CD14-positive monocyte (primary cell): Measurements from ENCODE around the gene TRH. TPM values are rescaled to one million over a fixed set of nuclear protein-coding genes. Genes with fewer than 3 reads are reported as not detected.

ENCODE experiments used
- DNase-seq, 3 donors: peaks; one replicate each; pipeline ENCODE4 v3.0.0-alpha.2; 2011 to 2022
- H2AFZ ChIP-seq: 2 replicates; pipeline ENCODE4 v1.6.0; 2012; ENCODE audit warnings: mild to moderate bottlenecking, low read depth, low read length, inconsistent platforms; ENCODE audit not compliant: insufficient read depth, poor library complexity, severe bottlenecking
- H3K27ac ChIP-seq, 2 donors: 1 replicate in 1 of 2; 2 replicates in 1 of 2; pipeline ENCODE4 v1.5.1; 2012 to 2013; ENCODE audit warnings: low read length in 2 of 2, control low read depth in 1 of 2, inconsistent platforms in 1 of 2, low read depth in 1 of 2, mild to moderate bottlenecking in 1 of 2
- H3K27me3 ChIP-seq, 2 donors: one replicate each; pipeline versions ENCODE4 v1.6.0 to v1.6.1; 2011 to 2013; ENCODE audit warnings: low read length in 2 of 2; ENCODE audit not compliant: control insufficient read depth in 2 of 2, insufficient read depth in 2 of 2
- H3K36me3 ChIP-seq, 2 donors: replicated peaks in 1 of 2; 1 replicate in 1 of 2; 2 replicates in 1 of 2; pipeline versions ENCODE4 v1.5.1 to v1.6.1; 2012 to 2013; ENCODE audit warnings: low read length in 2 of 2, control low read depth in 1 of 2, inconsistent platforms in 1 of 2, mild to moderate bottlenecking in 1 of 2; ENCODE audit not compliant: insufficient read depth in 2 of 2, control insufficient read depth in 1 of 2
- H3K4me1 ChIP-seq, 2 donors: 1 replicate in 1 of 2; 2 replicates in 1 of 2; pipeline versions ENCODE4 v1.5.1 to v1.6.1; 2012 to 2013; ENCODE audit warnings: low read length in 2 of 2, control low read depth in 1 of 2, inconsistent platforms in 1 of 2, mild to moderate bottlenecking in 1 of 2, moderate library complexity in 1 of 2; ENCODE audit not compliant: insufficient read depth in 2 of 2, control insufficient read depth in 1 of 2
- H3K4me2 ChIP-seq: replicated peaks from 2 replicates; pipeline ENCODE3; 2012; ENCODE audit warnings: low read length, moderate library complexity, mild to moderate bottlenecking; ENCODE audit not compliant: poor library complexity, severe bottlenecking; ENCODE audit errors: extremely low read depth
- H3K4me3 ChIP-seq, 3 experiments: fragments of 200-600 bp in 1 of 3; sonication (generic) in 1 of 3; replicated peaks in 1 of 3; 1 replicate in 2 of 3; 2 replicates in 1 of 3; pipeline ENCODE4 v1.5.1; 2011 to 2013; ENCODE audit warnings: low read length in 3 of 3, mild to moderate bottlenecking in 3 of 3, control low read depth in 2 of 3, low read depth in 2 of 3, inconsistent platforms in 1 of 3, moderate library complexity in 1 of 3
- H3K79me2 ChIP-seq: 2 replicates; pipeline ENCODE4 v1.6.0; 2012; ENCODE audit warnings: mild to moderate bottlenecking, control low read depth, inconsistent platforms, low read length, moderate library complexity; ENCODE audit not compliant: insufficient read depth
- H3K9ac ChIP-seq: 2 replicates; pipeline ENCODE4 v1.6.0; 2017; ENCODE audit warnings: low read length, mild to moderate bottlenecking; ENCODE audit not compliant: insufficient read depth, poor library complexity, severe bottlenecking
- H3K9me3 ChIP-seq, 2 donors: replicated peaks in 1 of 2; 1 replicate in 1 of 2; 2 replicates in 1 of 2; pipeline versions ENCODE4 v1.5.1 to v1.6.1; 2012 to 2013; ENCODE audit warnings: low read length in 2 of 2, control low read depth in 1 of 2; ENCODE audit not compliant: control insufficient read depth in 1 of 2, insufficient read depth in 1 of 2
- H4K20me1 ChIP-seq: 2 replicates; pipeline ENCODE4 v1.6.0; 2012; ENCODE audit warnings: mild to moderate bottlenecking, low read length, control low read depth, moderate library complexity; ENCODE audit not compliant: insufficient read depth
- H3K27ac Mint-ChIP-seq, 7 donors: one replicate each; pipeline ENCODE4 v1.8.0; 2020; ENCODE audit warnings: mild to moderate bottlenecking in 7 of 7, mixed read lengths in 7 of 7, moderate library complexity in 6 of 7, inconsistent platforms in 2 of 7
- H3K27me3 Mint-ChIP-seq, 3 donors: one replicate each; pipeline ENCODE4 v1.8.0; 2021 to 2022; ENCODE audit warnings: low read depth in 3 of 3, mild to moderate bottlenecking in 3 of 3, mixed read lengths in 3 of 3, moderate library complexity in 3 of 3, inconsistent platforms in 1 of 3
- H3K36me3 Mint-ChIP-seq, 2 donors: one replicate each; pipeline ENCODE4 v1.8.0; 2020; ENCODE audit warnings: mixed read lengths in 2 of 2, inconsistent platforms in 1 of 2, mild to moderate bottlenecking in 1 of 2
- H3K4me1 Mint-ChIP-seq: one replicate; pipeline ENCODE4 v1.8.0; 2020; ENCODE audit warnings: mild to moderate bottlenecking, mixed read lengths
- H3K4me3 Mint-ChIP-seq, 2 donors: one replicate each; pipeline ENCODE4 v1.8.0; 2020; ENCODE audit warnings: mild to moderate bottlenecking in 2 of 2, mixed read lengths in 2 of 2, moderate library complexity in 1 of 2
- H3K9me3 Mint-ChIP-seq, 7 donors: one replicate each; pipeline ENCODE4 v1.8.0; 2020 to 2022; ENCODE audit warnings: mixed read lengths in 7 of 7, mild to moderate bottlenecking in 6 of 7, moderate library complexity in 6 of 7, inconsistent platforms in 2 of 7
- CTCF ChIP-seq: fragments of 200-600 bp; IDR thresholded peaks from one replicate; pipeline ENCODE4 v1.8.0; 2022; ENCODE audit warnings: antibody characterized with exemption, mild to moderate bottlenecking
- WGBS: methylation state at CpG from one replicate; pipeline ENCODE4 v1.1.5; 2013; ENCODE audit warnings: missing lambda C conversion rate; ENCODE audit not compliant: insufficient coverage; 5-methylcytosine and 5-hydroxymethylcytosine counted together
- intact Hi-C, 2 donors: fragments of 100-400 bp; cut with micrococcal nuclease; formaldehyde crosslinking; loops; one replicate each; pipeline versions ENCODE4 v1.15.0 to v1.15.1; 2023
- polyA plus RNA-seq, 3 donors: library from polyadenylated mRNA; depleted of rRNA in 1 of 3; unstranded in 2 of 3; stranded (reverse) in 1 of 3; fragments of 300-500 nt in 2 of 3; fragments of >200 nt in 1 of 3; fragmentation: Illumina TruSeq in 2 of 3; gene quantifications; 1 replicate in 2 of 3; 2 replicates in 1 of 3; pipeline ENCODE4 v1.2.3, GENCODE V29; 2012 to 2021

Gene TRH
- polyA plus RNA-seq, 3 donors: 0.91 TPM; not detected in 2

- no CpG with 5 or more reads among the region's 1 CpG for WGBS
- no peaks in the 10 kb centered on the region for H4K20me1 ChIP-seq
- H3K9me3 Mint-ChIP-seq: peaks cover 12 to 31% (median 28%) of the 10 kb centered on the region in 7 donors
Observed at GRCh38 chr3:129929383-129929782, 45.1 kb upstream of the TRH start.

GRCh38 chr3:129933471-129933870, 41.0 kb upstream of the TRH start:
- peaks cover 8 to 11% of the 10 kb centered on the region in 2 donors for H3K4me1 ChIP-seq
- Mint-ChIP-seq H3K4me3 (no peak overlapping the region), H3K4me1 (peaks cover 12% of the 10 kb centered on the region)

More at GRCh38 chr3:129929383-129929782, 45.1 kb upstream of the TRH start:
- Histone ChIP-seq H3K4me3 (no peak overlapping the region), H3K27me3 (no peaks in the 10 kb centered on the region), H3K9me3 (peaks cover 15 to 16% of the 10 kb centered on the region in 2 donors), H3K4me2 (no peak overlapping the region), H3K36me3 (no peaks in the 10 kb centered on the region), H3K9ac (no peak overlapping the region), H3K79me2 (no peaks in the 10 kb centered on the region), H2AFZ (no peak overlapping the region), H3K4me1 (peaks cover 0 to 2% of the 10 kb centered on the region in 2 donors), H3K27ac (no peak overlapping the region)
- no peak for TF ChIP-seq CTCF
- Mint-ChIP-seq H3K36me3 (no peaks in the 10 kb centered on the region), H3K4me1 (peaks cover 4% of the 10 kb centered on the region), H3K27me3 (peaks cover 0 to 2% (median 1%) of the 10 kb centered on the region in 3 donors), H3K4me3 (no peak overlapping the region), H3K27ac (no peak overlapping the region)
- DNase-seq: no peak
- intact Hi-C loops: no loop called here

More at GRCh38 chr3:129933471-129933870, 41.0 kb upstream of the TRH start:
- Mint-ChIP-seq H3K27me3 (peaks cover 0 to 8% (median 2%) of the 10 kb centered on the region in 3 donors), H3K36me3 (no peaks in the 10 kb centered on the region), H3K9me3 (peaks cover 7 to 24% (median 18%) of the 10 kb centered on the region in 7 donors), H3K27ac (no peak overlapping the region)
- 87% methylated on average over 3 of the region's 4 CpGs for WGBS
- Histone ChIP-seq H3K9ac (no peak overlapping the region), H3K4me3 (no peak overlapping the region), H3K27ac (no peak overlapping the region), H4K20me1 (no peaks in the 10 kb centered on the region), H3K36me3 (no peaks in the 10 kb centered on the region), H3K27me3 (no peaks in the 10 kb centered on the region), H2AFZ (no peak overlapping the region), H3K4me2 (no peak overlapping the region), H3K9me3 (peaks cover 12 to 13% of the 10 kb centered on the region in 2 donors), H3K79me2 (no peaks in the 10 kb centered on the region)
- no peak for TF ChIP-seq CTCF
- intact Hi-C loops: loop anchor here (5.0 to 10.0 kb wide), 7 partner anchors 41 to 449 kb away; partner anchors contain the start of gene TMCC1 (in 1 of the 2)
- DNase-seq: no peak
